ENCODE measurements around the gene TMC8.
"Not testable (repeated sequence)": the region's sequence is repeated elsewhere in the genome, so short reads cannot be mapped to it uniquely, and the experiment has no call there.

The TMC8 gene

DNA sequence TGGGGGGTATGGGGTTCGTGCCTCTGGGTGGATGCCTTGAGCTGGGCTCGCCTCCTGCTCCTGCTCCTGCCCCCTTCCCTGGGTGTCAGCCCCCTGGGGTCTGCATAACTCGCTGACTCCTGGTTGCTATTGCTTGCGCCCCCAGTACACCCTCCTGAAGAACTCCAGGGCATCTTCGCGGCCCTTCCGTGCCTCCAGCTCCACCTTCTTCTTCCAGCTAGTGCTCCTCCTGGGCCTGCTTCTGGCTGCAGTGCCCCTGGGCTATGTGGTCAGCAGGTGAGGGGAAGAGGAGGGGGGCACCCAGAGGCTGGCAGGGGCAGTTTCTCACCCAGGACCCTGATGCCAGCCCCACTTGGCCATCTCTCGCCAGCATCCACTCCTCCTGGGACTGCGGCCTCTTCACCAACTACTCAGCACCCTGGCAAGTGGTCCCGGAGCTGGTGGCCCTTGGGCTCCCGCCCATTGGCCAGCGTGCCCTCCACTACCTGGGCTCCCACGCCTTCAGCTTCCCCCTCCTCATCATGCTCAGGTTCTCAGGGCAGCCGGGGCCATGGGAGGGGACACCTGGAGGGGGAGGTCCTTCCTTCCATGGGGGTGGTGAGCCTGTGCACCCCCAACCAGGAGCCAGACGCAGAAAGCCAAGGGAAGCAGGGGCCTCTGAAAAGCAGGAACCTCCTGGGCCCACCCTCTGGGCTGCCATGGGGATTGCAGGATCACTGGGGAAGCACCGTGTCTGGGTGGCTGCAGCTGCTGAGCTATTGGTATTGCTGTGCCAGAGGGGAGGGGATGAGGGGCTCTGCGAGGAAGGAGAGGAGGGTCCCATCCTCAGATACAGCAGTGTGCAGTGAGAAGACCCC, 7.9 kb downstream of the TMC8 start:
- DNase-seq: no peak

GRCh38 chr17:78139861-78140168, 9.2 kb downstream of the TMC8 start:
- not testable (repeated sequence) for DNase-seq

DNA sequence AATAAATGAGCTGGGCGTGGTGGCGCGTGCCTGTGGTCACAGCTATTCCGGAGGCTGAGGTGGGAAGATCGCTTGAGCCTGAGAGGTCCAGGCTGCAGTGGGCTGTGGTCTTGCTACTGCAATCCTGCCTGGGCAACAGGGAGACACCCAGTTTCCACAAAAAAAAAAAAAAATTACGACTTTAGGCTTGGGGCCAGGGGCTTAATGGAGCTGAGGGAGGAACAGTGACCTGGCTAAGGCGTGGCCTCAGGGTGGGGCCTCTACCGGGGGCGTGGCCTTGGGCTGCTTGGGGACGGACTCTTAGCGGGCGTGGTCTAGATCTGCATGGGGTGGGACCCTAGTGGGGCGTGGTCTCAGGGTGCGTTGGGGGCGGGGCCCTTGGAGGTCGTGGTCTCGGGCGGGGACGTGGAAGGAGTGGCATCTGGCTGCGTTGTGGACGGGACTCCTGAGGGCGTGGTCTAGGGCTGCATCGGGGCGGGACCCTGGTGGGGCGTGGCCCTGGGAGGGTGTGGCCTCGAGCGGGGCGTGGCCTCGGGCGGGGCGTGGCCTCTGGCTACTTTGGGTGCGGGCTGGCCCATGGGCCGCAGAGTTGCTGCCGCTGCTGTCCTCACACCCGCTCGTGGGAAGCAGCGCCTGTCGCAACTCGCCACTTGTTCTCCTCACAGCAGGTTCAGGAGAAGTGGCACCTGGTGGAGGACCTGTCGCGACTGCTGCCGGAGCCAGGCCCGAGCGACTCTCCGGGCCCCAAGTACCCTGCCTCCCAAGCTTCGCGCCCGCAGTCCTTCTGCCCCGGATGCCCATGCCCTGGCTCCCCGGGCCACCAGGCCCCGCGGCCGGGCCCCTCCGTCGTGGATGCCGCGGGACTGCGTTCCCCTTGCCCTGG, 9.8 kb downstream of the TMC8 start:
- no peak for DNase-seq

DNA sequence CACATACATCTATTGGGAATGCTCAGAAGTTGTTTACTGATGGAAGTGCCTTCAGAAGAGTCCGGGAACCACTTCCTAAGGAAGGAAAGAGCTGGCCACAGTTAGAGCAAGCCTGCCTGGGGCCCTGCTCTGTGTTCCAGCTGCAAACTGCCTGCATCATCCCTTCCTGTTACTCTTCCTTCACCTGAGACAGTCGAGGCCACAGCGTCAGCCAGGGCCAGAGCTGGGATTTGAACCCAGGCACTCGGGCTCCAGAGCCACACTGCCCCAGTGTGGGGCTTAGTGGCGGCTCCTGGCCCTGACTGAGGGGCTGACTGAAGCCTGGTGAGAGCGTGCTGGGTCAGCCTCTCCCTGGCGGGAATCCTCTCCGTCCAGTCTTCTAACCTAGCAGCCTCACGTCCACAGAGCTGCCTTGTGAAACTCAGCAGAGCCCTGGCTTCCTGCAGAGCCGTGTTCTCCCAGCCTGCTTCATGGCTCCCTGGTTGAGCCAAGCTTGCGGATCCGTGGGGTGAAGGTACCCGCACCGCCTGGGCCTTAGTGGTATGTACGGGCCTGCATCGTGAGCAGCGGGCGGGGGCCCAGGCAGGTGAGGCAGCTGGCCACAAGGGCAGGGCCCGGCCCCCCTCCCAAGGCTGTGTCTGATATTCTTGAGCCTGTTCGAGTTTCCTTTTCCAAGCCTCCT, 11.0 kb downstream of the TMC8 start:
- DNase-seq: no peak

DNA sequence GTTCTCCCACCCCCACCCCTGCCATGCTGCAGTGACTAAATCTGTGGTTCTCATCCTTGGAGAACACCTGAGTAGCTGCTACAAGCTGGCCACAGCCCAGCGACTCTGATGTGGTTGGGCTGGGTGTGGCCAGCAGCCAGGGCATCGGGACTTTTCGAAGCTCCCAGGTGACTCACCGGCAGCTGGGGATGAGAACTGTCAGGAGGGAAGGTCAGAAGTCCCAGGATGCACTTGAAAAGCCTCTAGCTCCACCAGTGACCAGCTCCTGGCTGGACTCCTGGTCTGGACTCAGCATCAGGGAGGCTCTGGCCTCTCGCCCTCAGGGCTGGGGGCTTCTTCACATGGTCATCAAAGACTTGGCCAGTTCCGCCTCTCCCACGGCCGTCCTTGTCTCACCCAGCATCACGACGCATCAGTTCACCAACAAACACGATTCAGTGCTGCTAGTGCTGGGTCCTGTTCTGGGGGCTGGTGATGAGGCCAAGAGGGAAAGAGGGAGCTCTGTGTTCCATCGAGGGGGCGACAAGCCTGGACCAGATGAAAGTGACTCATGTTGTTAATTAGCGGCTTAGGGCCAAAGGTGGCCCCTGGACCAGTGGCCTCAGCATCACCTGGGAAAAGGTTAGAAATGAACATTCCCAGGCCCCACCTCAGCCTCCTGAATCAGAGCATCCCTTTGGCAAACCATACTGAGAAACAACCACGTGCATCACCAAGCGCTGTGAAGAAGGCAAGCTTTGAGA, 11.7 kb downstream of the TMC8 start:
- DNase-seq: no peak

GRCh38 chr17:78143214-78144146, 12.9 kb downstream of the TMC8 start:
- no peak for DNase-seq

- DNase-seq: no peak
Observed at GRCh38 chr17:78144147-78144719, 13.7 kb downstream of the TMC8 start.

DNA sequence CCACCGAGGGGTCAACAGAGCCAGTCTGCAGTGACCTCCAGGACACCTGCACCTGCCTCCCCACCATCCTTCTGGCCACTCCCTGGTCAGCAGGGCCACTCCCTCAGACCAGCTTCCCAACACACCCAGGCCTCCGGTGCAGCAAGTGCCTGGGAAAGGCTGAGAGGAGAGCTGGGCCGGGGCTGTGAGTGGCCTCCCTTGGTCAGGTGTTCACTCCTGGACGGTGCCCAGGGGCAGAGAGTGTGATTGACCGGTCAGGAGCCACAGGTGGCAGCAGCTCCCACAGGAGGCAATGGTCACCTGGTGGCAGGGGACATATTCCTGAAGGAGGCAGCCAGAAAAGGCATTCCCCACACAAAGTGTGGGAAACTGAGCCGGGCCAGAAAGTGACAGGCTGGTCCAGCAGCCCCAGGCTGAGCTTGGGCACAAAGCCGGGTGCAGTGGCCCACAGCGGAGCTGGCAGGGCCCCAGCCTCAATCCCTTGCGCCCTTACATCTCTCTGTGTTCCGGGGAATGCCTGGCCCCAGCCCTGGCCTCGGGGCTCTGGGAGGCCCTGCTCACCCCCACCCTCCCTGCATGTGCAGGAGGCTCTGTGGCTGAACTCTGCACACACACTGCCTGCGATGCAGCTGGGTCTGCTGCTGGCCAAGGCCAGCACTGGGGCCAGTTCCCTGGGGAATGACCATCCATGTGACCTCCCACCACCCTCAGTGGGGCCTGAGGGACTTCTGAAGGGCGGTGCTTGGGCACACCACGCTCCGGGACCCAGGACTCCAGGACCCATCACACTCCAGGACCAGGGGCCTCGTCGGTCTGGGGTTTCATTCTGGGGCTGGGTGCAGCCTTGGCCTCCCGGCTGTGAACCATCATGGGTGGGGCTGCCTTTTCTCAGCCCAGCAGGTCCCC, 14.4 kb downstream of the TMC8 start:
- DNase-seq: no peak

DNA sequence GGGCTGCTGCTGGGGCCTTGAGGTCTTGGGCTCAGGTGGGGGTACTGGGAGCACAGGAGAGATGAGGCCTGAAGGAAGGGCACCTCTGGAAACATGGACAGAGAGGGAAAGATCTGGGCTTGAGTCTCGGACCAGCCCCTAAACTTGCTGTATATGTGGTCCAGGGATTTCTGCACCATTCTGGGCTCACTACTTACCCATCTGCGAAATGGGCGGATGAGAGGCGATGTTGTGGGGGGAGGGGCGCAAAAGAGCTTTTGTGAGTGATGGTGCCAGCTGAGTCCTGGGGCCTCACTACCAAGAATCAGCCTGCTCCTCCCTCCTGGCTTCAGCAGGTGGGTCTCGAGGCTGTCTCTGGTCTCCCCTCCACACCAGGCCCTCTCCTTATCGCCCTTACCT, 15.9 kb downstream of the TMC8 start:
- no peak for DNase-seq

GRCh38 chr17:78146881-78147280, 16.3 kb downstream of the TMC8 start:
- DNase-seq: no peak

DNA sequence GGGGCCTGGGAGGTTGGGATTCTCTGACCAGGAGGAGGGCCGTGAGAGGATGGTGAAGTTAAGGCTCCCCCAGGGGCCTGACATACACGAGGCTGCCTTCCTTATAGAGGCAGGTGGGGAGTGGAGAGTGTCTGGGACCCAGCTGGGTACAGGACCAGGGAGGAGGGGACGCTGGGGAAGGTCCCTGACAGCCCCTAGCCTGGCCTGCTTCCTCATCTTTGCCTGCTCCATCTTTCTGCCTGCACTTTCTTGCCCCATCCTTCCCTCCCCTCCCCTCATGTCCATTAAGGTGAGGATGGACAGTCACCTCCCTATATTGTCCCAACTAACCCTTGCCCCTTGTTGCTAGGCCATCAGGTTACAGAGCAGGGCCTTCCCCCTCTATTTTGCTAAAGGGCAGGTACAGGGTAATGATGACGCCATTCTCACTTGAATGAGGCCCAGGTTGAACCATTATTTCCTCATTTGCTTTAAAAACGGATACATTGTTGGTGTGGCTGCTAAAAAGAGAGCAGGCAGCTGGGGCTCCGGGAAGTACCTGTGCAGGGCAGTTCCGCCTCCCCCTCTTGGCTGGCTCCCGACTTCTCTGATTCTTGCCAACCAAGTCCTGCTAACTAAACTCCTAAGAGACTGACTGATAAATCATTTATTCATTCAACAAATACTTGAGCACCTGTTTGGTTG, 16.9 kb downstream of the TMC8 start:
- no peak for DNase-seq

GRCh38 chr17:78148286-78149016, 17.9 kb downstream of the TMC8 start:
- DNase-seq: no peak

GRCh38 chr17:78151514-78152008, 21.0 kb downstream of the TMC8 start:
- DNase-seq: no peak

DNA sequence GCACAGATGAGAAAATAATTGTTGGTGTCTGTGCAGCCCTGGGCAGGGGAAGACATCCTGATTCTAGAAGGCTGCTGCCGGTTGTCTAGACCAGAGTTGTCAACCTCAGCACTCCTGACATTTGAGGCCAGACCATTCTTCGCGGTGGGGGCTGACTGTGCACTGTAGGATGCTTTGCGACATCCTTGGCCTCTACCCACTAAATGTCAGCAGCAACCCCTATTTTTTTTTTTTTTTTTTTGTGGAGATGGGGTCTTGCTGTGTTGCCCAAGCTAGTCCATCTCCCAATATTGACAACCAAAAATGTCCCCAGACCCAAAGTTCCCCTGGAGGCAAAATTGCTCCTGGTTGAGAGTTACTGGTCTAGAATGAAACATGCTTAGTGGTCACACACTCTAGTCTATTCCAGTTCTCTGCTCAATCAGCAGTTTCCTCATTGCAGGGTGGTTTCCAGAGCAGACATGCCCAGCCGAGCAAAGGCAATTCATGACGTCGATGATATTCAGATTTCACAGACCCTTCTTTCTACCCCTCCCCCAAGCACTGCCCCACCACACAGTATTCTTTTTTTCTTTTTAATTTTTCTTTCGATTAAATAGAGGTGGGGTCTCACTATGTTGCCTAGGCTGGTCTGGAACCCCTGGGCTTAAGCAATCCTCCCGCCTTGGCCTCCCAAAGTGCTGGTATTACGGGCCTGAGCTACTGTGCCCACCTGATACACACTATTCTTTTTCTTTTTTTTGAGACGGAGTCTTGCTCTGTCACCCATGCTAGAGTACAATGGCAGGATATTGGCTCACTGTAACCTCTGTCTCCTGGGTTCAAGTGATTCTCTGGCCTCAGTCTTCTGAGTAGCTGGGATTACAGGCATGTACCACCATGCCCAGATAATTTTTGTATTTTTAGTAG, 24.6 kb downstream of the TMC8 start:
- DNase-seq: no peak

DNA sequence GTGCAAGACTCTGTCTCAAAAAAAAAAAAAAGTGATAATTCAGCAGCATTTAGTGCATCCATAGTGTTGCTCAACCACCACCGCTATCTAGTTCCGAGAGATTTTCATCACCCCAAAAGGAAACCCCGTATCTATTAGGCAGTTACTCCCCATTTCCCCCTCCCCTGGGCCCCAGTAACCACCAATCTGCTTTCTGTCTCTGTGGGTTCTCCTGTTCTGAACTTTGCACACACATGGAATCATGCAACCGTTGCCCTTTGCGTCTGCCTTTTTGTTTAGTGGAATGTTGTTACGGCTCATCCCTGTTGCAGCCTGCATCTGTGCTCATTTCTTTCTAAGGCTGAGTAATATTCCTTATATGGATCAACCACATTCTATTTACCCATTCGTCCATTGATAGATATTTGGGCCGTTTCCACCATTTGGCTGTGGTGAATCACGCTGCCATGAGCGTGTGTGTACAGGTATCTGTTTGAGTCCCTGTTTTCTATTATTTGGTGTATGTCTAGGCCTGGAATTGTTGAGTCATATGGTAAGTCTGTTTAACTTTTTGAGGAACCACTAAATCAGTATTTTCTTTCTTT, 29.1 kb downstream of the TMC8 start:
- no peak for DNase-seq

DNA sequence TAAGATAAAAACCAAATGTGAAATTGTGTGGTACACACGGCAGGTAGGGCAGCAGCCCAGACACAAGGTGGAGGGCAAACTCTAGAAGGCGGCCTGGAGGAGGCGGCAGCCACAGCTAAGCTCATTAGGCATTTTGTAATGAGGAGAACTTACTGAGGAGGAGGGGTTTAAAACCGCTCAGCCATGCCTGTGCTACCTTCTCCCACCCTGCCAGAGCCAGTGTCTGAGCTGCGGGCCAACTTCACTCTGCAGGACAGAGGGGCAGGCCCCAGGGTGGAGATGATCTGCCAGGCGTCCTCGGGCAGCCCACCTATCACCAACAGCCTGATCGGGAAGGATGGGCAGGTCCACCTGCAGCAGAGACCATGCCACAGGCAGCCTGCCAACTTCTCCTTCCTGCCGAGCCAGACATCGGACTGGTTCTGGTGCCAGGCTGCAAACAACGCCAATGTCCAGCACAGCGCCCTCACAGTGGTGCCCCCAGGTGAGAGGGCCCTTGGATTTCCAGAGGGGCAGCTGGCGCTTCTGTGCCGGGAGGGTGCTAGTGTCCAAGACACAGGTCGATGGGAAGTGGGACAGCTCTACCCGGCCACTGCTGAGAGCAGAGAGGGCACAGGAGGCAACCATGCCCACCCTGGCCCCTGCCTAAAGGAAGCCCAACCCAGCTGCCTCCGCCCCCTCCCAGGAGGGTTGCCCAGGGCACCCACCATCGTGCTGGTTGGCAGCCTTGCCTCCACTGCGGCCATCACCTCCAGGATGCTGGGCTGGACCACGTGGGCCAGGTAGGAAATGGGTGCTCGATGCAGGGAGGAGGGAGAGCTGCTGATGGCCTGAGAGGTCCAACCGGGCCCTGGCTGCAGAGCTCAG, 33.5 kb downstream of the TMC8 start:
- no peak for DNase-seq

All from cerebellar nuclear complex (tissue), 1 donor.